Subcutaneous adipose tissue (tissue), 4 donors: ENCODE results near the gene MYO10. TPM values are rescaled to one million over a fixed set of nuclear protein-coding genes. Genes with fewer than 3 reads are reported as not detected.

ENCODE experiments used
- CTCF ChIP-seq: fragments of 450-650 bp; IDR thresholded peaks from one replicate; pipeline ENCODE4 v1.5.1; 2016; ENCODE audit warnings: low read depth, mild to moderate bottlenecking, control low read depth, antibody characterized with exemption, moderate library complexity
- total RNA-seq, 4 donors: library from RNA; depleted of rRNA; stranded (reverse); fragments of >200 nt; gene quantifications; one replicate each; pipeline ENCODE4 v1.1.0, GENCODE V29; 2016

MYO10 gene
- total RNA-seq, 4 donors from 2014 or later = 7.0 to 33.0 (median 9.3) TPM

GRCh38 chr5:16663840-16664239 is 272.2 kb downstream of the MYO10 start:
- no peak for TF ChIP-seq CTCF

- no peak for TF ChIP-seq CTCF
Measured at GRCh38 chr5:16661713-16662112, 274.4 kb downstream of the MYO10 start.

GRCh38 chr5:16660982-16661381 is 275.1 kb downstream of the MYO10 start:
- no peak for TF ChIP-seq CTCF

GRCh38 chr5:16659536-16659935 is 276.6 kb downstream of the MYO10 start:
- TF ChIP-seq CTCF = no peak

- no peak for TF ChIP-seq CTCF
Measured at GRCh38 chr5:16656561-16657191, 279.4 kb downstream of the MYO10 start.

GRCh38 chr5:16654647-16655334 is 281.3 kb downstream of the MYO10 start:
- TF ChIP-seq CTCF = no peak

- no peak for TF ChIP-seq CTCF
Measured at GRCh38 chr5:16644301-16644889, 291.7 kb downstream of the MYO10 start.
